ENCODE data around the gene CYP4Z1.
"Not testable (repeated sequence)": the region's sequence is repeated elsewhere in the genome, so short reads cannot be mapped to it uniquely, and the experiment has no call there.

The CYP4Z1 gene

DNA sequence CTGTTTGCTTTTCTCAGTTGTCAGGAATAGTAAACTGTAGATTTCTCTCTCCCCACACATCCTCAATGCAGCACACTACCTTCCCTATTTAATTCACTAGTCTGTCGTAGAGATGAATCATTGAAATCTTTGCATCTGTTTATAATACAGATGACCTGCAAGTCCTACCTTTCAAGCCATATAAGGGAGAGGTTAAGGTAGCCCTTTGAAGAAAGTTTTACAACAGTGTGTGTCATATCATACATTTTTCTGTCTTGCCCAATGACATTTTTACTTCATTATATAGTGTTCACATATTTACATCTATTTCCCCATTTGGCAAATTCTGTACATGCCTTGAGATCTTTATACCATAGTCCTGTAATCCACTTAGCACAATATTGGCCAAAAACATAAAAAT lies 79.5 kb downstream of the CYP4Z1 start:
- not testable (repeated sequence) for H3K36me3 Mint-ChIP-seq (ENCODE audit: low read depth); H3K9me3 Mint-ChIP-seq; H3K4me3 Mint-ChIP-seq; DNase-seq; ATAC-seq; H3K4me1 Mint-ChIP-seq; H3K27ac Mint-ChIP-seq
- H3K27me3 Mint-ChIP-seq = peaks cover 12% of the 10 kb centered on the region

DNA sequence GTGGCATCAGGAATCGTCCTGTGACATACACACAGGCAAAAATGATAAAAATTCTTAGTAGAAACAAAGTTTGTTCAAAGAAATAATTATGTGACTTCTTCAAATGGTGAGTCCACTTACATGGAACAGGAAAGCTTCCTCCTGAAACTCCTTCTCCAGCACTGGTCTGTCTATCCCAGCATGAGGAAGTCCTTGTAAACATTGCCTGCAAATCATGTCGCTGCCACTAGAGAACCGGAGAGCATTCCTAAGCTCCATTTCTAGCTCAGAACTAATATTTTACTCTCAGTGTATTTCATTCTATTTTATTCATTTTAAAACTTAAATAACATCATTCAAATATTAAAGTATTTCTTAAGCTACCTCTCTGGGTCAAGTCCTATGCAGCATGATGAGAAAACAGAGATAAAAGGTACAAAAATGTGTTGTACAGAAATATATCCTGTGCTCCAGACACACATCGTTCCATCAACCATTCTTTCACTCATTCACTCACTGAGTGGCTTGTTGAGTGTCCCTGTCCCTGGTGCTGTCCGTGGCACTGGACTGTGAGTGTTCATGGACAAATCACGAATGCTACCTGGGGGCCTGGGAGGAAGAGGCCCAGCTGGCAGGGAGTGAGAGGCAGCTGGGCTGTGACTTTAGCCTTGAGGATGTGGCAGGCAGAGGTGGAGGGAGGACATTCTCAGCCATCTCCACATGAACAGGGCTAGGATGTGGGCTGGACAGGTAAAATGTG lies 80.2 kb downstream of the CYP4Z1 start:
- Mint-ChIP-seq H3K27me3 (peaks cover 14% of the 10 kb centered on the region), H3K27ac (no peak overlapping the region), H3K4me3 (no peak overlapping the region), H3K36me3 (ENCODE audit: low read depth) (no peaks in the 10 kb centered on the region), H3K9me3 (no peaks in the 10 kb centered on the region), H3K4me1 (peaks cover 3% of the 10 kb centered on the region)
- no peak for ATAC-seq
- DNase-seq = no peak

DNA sequence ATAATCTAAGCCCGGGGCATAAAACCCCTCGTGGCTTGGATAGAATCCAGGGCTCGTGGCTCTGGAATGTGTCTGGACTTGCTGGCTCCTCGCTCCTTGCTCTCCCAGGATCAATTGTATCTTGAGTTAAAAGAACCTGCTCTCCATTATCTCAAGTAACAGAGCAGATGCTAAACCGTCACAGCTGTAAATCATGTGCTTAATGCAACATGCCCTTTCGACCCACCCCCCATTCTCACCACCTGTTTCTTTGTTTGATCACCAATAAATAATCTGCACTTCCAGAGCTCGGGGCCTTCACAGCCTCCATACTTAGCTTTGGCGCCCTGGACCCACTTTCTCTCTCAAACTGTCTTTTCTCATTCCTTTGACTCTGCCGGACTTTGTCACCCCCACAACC lies 82.1 kb downstream of the CYP4Z1 start:
- not testable (repeated sequence) for H3K9me3 Mint-ChIP-seq; H3K4me1 Mint-ChIP-seq; H3K4me3 Mint-ChIP-seq; ATAC-seq; H3K36me3 Mint-ChIP-seq (ENCODE audit: low read depth); DNase-seq; H3K27ac Mint-ChIP-seq
- H3K27me3 Mint-ChIP-seq = peaks cover 19% of the 10 kb centered on the region

DNA sequence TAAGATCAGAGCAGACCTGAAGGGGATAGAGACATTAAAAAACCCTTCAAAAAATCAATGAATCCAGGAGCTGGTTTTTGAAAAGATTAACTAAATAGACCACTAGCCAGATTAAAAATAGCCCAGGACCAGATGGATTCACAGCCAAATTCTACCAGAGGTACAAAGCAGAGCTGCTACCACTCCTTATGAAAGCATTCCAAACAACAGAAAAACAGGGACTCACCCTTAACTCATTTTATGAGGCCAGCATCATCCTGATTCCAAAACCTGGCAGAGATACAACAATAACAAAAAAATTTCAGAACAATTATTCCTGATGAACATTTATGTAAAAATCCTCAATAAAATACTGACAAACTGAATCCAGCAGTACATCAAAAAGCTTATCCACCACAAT lies 89.4 kb downstream of the CYP4Z1 start:
- not testable (repeated sequence) for H3K4me3 Mint-ChIP-seq; H3K27ac Mint-ChIP-seq; H3K9me3 Mint-ChIP-seq; ATAC-seq; H3K36me3 Mint-ChIP-seq (ENCODE audit: low read depth); H3K4me1 Mint-ChIP-seq; DNase-seq
- peaks cover 18% of the 10 kb centered on the region for H3K27me3 Mint-ChIP-seq

DNA sequence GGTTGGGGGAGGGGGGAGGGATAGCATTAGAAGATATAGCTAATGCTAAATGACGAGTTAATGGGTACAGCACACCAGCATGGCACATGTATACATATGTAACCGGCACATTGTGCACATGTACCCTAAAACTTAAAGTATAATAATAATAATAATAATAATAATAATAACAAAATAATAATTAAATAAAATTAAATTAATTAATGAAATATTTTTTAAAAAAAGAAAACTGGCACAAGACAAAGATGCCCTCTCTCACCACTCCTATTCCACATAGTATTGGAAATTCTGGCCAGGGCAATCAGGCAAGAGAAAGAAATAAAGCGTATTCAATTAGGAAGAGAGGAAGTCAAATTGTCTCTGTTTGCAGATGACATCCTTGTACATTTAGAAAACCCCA lies 90.9 kb downstream of the CYP4Z1 start:
- H3K36me3 Mint-ChIP-seq (ENCODE audit: low read depth); H3K4me3 Mint-ChIP-seq; H3K9me3 Mint-ChIP-seq; H3K4me1 Mint-ChIP-seq; DNase-seq; ATAC-seq; H3K27ac Mint-ChIP-seq: not testable (repeated sequence)
- H3K27me3 Mint-ChIP-seq = peaks cover 20% of the 10 kb centered on the region

DNA sequence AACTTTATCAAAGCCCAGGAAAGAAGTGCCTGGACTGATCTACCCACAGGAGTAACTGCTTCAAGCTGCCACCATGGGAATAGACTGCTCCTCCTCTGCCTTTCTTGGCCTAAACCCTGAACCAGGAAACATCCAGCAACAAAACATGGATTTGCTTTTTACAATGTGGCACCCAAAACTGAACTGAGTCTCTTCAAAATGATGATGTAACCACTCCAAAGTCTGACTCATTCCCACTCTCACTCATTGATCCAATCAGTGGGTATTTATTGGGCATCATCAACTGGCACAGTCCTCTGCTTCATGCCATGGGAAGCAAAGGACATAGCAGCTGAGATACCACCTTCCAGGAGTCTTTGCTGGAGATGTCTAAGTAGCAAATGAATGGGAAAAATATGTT lies 93.7 kb downstream of the CYP4Z1 start:
- H3K4me1 Mint-ChIP-seq = no peaks in the 10 kb centered on the region

DNA sequence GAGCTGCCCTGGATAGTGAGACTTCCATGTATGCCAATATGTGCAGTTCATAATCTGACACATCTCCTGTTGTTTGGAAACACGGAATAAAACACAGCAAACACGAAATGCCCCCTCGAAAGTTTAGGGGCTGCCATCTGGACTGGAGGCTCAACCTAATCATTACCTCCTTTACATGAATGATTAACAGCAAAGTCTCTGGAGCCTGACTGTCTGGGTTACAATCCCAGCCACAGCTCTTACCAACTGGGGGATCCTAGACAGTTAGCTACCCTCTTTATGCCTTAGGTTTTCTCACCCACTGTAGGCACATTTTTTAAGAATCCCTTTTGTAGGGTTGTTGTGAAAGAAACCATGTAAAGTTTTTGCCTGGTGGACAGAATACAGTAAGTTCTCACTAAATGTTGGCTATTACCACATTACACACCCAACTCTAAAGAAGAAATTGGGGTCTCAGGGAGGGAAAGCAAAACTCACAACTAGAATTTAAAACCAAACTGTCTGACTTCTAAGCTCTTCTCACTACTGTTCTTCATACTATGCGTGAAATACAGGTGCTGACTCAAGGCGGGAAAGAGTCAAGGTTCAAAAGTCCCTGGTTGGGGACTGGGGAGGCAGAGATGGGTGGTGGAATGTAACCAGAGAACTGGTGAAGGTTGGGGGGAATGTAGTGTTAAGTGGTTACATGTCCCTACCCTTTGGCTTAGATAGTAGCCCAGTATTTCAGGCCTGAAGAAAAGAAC lies 94.4 kb downstream of the CYP4Z1 start:
- Mint-ChIP-seq H3K36me3 (ENCODE audit: low read depth) (no peaks in the 10 kb centered on the region), H3K4me1 (no peaks in the 10 kb centered on the region), H3K9me3 (no peaks in the 10 kb centered on the region), H3K27me3 (peaks cover 23% of the 10 kb centered on the region), H3K27ac (no peak overlapping the region), H3K4me3 (no peak overlapping the region)
- DNase-seq (no peak), ATAC-seq (no peak)

More for the DNA sequence above, 93.7 kb downstream of the CYP4Z1 start:
- Mint-ChIP-seq H3K4me3 (no peak overlapping the region), H3K27me3 (peaks cover 21% of the 10 kb centered on the region), H3K9me3 (no peaks in the 10 kb centered on the region), H3K36me3 (ENCODE audit: low read depth) (no peaks in the 10 kb centered on the region), H3K27ac (no peak overlapping the region)
- ATAC-seq = no peak
- DNase-seq = no peak

DNA sequence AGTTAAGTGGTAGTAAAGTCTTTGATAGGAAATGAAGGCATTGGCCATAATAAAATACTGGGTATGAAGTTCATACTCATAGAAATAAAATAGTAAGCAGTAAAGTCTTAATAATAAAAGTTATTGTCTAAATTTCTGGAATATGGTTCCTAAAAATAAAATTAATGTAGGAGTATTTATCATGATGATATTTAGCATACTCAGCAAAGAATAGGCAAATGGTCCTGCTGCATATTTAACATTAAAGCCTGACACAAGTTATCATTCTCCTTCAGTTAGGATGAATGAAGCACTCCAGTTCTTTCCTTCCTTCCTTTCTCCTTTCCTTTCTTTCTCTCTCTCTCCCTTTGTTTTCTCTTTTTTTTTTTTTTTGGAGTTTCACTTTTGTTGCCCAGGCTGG lies 97.5 kb downstream of the CYP4Z1 start:
- no peaks in the 10 kb centered on the region for H3K4me1 Mint-ChIP-seq
- H3K36me3 Mint-ChIP-seq (ENCODE audit: low read depth) = no peaks in the 10 kb centered on the region
- ATAC-seq (no peak), DNase-seq (no peak)
- no peaks in the 10 kb centered on the region for H3K9me3 Mint-ChIP-seq
- H3K27me3 Mint-ChIP-seq = peaks cover 28% of the 10 kb centered on the region
- H3K4me3 Mint-ChIP-seq = no peak overlapping the region
- no peak overlapping the region for H3K27ac Mint-ChIP-seq
